GM03348 (cell line): ENCODE measurements around the gene FKBP10.
"Not testable (repeated sequence)": the region's sequence is repeated elsewhere in the genome, so short reads cannot be mapped to it uniquely, and the experiment has no call there.

Experiments used
- DNase-seq: peaks from one replicate; pipeline ENCODE4 v3.0.0; 2012; ENCODE audit warnings: low spot score

The FKBP10 gene

GRCh38 chr17:41812381-41813151 lies at the start of gene FKBP10:
Gene FKBP10, plus strand, starts transcription at chr17:41813004. Its CDS starts 31 bp downstream, at chr17:41813035.
- DNase-seq, result peak; percentile 96

DNA sequence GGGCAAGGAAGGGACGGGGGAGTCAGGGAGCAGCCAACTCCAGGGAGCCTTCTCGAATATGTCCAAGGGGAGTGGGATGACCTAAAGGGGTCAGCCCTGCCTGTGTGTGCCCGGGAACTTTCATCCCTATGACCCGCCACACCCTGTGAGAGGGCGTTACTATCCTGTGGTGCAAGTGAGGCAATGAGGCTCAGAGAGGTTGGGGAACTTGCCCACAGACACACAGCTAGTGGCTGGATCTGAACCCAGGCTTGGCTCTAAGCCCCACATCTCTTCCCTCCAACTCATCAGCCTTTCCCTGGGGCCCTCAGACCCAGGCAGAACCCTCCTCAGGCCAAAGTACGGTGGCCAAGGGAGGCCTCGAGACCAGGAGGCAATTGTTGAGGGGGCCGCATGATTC lies 49.5 kb upstream of the FKBP10 start:
- no peak for DNase-seq

DNA sequence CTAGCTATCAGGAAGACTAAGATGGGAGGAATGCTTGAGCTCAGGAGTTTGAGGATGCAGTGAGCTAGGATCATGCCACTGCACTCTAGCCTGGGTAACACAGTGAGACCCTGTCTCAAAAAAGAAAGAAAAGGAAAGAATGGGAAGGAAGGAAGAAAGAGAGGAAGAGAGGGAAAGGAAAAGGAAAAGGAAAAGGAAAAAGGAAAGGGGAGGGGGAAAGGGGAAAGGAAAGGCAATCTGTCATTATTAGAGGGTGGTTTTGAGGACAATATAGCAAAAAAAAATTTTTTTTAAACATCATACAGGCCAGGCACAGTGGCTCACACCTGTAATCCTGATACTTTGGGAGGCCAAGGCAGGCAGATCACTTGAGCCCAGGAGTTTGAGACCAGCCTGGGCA lies 46.7 kb upstream of the FKBP10 start:
- DNase-seq, result no peak

GRCh38 chr17:41767324-41768042 lies 45.3 kb upstream of the FKBP10 start:
- DNase-seq, result no peak

GRCh38 chr17:41768682-41769288 lies 44.0 kb upstream of the FKBP10 start:
- DNase-seq, result no peak

GRCh38 chr17:41769346-41769862 lies 43.4 kb upstream of the FKBP10 start:
- DNase-seq, result no peak

- DNase-seq, result no peak
Observed at GRCh38 chr17:41769985-41770384, 42.8 kb upstream of the FKBP10 start.

GRCh38 chr17:41771389-41772206 lies 41.2 kb upstream of the FKBP10 start:
- no peak for DNase-seq

DNA sequence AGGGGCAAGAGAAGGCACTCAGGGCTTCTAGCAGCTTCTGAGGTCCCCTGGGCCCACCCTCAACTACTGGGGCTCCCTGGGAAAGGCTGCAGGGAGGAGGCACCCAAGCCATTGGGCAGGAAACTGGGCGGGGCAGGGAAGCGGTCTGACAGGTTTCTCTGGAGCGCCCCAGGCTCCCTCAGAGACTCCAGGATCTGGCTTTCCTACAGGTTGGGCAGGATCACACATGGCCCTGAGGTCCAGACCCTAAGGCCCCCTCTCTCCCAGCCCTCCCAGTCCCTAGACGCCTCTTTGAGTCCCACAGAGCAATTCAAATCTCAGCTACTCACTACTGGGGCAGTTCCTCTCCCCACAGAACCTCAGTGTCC lies 40.6 kb upstream of the FKBP10 start:
- no peak for DNase-seq

DNA sequence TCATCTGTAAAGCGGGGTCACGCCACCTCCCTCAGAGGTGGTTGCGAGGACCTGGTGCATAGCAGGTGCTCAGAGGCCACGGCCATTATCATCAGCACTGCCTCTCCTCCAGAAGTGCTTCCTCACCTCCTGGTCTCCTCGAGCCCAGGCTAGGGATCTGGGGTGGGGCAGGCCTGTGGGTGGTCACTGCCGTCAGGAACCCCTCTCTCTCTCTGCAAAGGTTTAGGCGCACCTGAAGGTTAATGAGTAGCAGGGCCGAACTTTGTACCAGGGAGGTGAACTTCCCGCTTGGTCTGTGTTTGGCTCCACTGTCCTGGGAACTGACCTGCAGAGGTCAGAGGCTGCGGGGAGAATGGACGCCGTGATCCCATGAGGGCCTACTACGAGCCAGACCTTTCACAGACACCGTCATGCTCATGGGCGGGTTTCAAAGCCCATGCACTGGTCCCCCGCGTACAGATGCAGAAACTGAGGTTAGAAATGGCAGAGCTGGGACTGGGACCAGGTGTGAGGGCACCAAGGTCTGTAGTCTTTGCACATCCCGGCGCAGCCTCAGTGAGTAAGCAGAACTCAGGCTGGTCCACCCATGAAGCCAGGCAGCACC lies 40.1 kb upstream of the FKBP10 start:
- no peak for DNase-seq

- DNase-seq, result peak; percentile 70
Observed at GRCh38 chr17:41773190-41773588, 39.6 kb upstream of the FKBP10 start.

- DNase-seq, result no peak
Observed at GRCh38 chr17:41773731-41774193, 39.0 kb upstream of the FKBP10 start.

GRCh38 chr17:41775394-41776226 lies 37.2 kb upstream of the FKBP10 start:
- no peak for DNase-seq

DNA sequence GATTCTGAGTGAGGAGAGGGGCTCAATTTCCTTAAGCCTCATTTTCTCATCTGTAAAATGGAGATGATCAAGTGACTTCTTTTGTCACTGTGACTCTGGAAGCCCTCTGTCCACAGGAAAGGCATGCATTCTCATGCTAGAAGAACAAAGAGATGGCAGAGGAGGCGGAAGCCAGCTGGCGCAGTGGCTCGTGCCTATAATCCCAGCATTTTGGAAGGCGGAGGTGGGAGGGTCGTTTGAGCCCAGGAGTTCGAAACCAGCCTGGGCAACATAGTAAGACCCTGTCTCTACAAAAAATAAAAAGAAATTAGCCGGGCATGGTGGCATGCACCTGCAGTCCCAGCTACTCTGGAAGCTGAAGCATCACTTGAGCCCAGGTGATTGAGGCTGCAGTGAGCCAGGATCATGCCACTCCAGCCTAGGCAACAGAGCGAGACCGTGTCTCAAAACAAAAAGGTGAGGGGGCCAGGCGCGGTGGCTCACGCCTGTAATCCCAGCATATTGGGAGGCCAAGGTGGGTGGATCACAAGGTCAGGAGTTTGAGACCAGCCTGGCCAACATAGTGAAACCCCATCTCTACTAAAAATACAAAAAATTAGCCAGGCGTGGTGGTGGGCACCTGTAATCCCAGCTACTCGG lies 36.4 kb upstream of the FKBP10 start:
- DNase-seq, result not testable (repeated sequence)

GRCh38 chr17:41777157-41777573 lies 35.6 kb upstream of the FKBP10 start:
- no peak for DNase-seq

GRCh38 chr17:41777574-41778188 lies 35.1 kb upstream of the FKBP10 start:
- DNase-seq, result peak; percentile 82

DNA sequence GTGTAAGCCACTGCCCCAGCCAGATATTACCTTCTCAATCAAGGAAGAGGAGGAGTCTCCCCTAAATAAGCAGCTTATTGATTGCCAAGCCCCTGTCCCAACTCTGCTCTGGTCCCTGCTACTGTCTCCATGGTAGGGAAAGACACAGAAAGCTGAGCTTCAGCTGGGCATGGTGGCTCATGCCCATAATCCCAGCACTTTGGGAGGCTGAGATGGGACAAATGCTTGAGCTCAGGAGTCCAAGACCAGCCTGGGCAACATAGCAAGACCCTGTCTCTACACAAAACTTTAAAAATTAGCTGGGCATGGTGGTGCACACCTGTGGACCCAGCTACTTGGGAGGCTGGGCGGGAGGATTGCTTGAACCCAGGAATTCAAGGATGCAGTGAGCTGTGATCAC lies 32.9 kb upstream of the FKBP10 start:
- DNase-seq, result no peak

DNA sequence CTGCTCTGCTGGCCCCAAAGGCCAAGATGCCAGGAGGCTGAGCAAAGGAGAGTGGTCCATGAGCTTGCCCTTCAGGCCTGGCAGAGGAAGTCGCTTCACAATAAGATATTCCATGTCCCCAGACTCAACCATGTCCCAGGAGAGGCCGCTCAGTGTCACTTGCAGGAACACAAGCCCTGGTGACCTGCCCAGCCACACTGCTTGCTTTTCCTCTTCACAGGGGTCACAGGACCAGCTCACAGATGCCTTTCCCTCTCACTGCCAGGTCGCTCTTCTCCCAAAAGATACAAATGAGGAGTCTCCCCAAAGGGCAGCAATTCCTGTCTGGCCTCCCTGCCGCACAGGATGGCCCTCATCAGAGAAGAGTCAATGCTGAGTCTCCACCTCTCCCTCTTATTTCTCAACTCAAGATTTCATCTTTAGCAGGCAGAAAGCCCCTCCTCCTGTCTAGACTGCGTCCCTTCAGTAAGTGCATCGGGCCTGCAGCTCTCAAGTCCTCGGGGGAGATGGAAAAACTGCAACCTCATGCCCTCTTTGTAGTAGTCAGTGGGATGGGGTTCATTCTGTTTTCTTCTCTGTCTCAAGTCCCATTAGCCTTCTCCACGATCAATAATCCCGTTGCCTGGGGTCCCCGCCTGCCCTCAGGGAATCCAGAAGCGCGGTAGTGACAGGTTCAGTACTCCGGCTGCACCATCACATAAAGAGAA lies 31.2 kb upstream of the FKBP10 start:
- no peak for DNase-seq

GRCh38 chr17:41782142-41782541 lies 30.7 kb upstream of the FKBP10 start:
- no peak for DNase-seq
